Ammon's horn (tissue), 1 donor: ENCODE measurements around the gene BRD1.

Experiments
- DNase-seq: peaks from one replicate; pipeline ENCODE4 v3.0.0-alpha.2; 2016; ENCODE audit warnings: low spot score

The BRD1 gene

DNA sequence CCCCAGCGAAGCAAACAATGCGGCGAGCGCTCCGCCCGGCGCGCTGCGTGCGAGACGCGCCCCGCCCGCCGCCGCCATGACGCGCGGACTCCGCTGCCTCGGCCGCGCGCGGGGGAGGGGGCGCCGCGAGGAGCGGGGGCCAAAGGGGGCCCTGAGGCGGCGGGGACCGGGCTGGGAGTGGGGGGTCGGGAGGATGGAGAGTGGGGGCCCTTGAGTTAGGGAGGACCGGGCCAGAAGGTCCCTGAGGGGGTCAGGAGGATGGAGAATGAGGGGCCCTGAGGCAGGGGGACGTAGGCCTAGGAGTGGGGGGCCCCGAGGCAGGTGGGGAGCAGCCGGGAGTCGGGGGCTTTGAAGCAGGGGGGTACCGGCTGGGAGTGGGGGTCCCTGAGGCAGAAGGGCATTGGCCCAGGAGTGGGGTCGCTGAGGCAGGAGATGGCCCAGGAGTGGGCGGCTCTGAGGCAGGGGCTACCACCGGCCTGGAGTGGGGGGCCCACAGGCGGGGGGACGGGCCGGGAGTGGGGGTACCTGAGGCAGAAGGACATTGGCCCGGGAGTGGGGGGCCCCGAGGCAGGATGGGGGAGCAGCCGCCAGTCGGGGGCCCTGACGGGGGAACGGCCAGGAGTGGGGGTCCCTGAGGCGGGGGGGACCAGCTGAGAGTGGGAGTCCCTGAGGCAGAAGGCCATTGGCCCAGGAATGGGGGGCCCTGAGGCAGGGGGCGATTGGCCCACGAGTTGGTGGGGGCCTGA, at the start of gene BRD1:
Gene BRD1 (minus strand): TSS at position 21 of the 746 bp plus-strand sequence. CDS start 3,556 bp downstream, outside the sequence.
- DNase-seq, result peak; percentile 73

DNA sequence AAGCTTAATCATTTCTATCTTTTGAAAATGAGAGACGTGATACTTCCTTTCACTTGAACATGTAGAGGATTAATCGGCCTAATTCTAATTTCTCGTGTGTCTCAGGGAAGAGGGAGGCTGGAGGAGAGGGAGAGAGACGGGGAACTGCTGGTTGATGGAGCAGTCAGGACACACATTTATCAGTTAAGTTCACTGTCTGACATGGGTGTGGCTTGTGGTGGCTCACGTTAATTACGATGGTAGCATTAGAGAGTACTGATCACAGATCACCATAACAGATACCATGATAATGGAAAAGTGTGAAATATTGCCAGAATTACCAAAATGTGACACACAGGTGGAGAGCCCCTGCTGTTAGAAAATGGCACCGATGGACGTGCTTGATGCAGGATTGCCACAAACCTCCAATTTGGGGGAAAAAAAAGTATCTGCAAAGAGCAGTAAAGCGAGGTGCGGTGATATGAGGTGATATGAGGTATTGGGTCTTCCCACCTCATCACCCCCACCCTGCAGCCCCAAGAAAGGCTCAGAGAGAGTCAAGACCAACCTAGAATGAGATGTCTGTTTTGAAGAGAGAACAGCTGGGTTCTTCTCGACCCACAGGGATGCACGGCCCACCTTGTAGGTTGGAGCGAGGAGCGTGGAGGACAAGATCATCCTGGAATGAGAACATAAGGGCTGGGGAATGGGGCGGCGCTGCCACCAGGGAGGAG, 45.7 kb upstream of the BRD1 start:
- no peak for DNase-seq

DNA sequence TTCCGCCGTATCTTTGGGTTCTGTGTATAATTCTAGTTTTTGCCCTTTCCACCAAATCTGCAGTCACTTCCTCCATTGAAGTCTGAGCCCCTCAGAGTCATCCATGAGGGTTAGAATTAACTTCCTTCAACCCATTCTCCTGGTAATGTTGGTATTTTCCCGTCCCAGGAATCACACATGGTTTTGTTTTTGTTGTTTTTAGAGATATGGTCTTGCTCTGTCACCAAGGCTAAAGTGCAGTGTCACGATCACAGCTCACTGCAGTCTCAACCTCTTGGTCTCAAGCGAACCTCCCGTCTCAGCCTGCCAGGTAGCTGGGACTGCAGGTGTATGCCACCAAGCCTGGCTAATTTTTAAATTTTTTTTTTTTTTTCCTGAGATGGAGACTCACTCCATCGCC, 44.7 kb upstream of the BRD1 start:
- no peak for DNase-seq

DNA sequence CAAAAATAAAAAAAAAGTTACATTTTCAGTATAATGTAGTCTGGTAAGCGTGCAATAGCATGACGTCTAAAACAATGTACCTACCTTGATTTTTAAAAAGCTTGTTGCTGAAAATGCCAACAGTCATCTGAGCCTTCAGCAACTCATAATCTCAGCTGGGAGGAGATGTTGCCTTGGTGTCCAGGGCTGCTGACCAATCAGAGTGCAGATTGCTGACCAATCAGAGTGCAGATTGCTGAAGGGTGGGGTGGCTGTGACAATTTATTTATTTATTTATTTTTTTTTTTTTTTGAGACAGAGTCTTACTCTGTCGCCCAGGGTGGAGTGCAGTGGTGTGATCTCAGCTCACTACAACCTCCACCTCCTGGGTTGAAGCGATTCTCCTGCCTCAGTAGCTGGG, 43.8 kb upstream of the BRD1 start:
- no peak for DNase-seq

DNA sequence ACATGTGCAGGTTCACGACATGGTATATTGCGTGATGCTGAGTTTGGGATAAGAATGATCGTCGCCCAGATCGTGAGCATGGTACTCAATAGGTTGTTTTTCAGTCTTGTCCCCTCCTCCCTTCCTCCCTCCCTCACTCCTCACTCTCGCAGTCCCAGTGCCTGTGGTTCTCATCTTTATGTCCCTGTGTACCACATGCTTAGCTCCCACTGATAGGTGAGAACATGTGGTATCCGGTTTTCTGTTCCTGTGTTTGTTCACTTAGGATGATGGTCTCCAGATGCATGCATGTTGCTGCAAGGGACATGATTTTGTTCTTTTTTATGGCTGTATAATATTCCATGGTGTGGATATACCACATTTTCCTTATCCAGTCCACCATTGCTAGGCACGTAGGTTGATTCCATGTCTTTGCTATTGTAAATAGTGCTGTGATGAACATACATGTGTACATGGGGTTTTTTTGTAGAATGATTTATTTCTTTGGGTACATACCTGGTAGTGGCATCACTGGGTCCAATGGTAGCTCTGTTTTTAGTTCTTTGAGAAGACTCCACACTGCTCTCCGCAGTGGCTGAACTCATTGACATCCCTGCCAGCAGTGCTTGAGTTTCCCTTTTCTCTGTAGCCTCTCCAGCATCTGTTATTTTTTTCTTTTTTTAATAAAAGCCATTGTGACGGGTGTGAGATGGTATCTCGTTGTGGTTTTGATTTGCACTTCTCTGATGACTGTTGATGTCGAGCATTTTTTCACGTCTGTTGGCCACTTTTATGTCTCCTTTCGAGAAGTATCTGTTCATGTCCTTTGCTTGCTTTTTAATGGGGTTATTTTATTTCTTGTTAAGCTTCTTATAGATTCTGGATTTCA, 42.4 kb upstream of the BRD1 start:
- DNase-seq, result no peak

DNA sequence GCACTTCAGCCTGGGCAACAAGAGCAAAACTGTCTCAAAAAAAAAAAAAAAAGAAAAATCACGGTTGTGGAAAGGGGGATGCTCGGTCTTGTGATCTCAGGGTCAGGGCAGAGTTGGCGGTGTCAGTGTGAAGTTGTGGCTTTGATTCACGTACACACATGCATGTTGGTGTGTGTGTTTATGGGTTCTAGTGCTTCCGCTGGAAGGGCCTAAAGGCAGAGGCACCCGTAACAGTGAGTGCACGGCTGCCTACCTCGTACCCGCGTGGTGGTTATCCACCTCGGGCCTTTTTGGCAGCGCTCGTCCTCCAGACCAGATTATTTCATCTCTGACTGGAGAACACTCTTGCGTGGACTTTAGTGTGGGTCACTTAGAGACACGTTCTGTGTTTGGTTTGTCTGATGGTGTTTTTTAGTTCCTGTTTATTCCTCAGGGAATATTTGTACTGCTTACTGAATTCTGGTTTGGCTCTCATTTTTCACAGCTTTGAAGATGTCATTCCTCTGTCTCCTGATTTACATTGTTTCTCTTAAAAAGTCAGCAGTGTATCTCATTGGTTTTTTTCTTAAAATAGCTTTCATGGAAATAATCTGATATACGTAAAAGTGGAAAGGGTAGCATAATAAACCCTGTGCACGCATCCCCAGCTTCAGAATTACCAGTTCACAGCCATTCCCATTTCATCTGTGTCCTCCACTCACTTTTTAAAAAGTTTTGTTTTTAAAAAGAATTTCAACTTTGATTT, 41.6 kb upstream of the BRD1 start:
- no peak for DNase-seq

DNA sequence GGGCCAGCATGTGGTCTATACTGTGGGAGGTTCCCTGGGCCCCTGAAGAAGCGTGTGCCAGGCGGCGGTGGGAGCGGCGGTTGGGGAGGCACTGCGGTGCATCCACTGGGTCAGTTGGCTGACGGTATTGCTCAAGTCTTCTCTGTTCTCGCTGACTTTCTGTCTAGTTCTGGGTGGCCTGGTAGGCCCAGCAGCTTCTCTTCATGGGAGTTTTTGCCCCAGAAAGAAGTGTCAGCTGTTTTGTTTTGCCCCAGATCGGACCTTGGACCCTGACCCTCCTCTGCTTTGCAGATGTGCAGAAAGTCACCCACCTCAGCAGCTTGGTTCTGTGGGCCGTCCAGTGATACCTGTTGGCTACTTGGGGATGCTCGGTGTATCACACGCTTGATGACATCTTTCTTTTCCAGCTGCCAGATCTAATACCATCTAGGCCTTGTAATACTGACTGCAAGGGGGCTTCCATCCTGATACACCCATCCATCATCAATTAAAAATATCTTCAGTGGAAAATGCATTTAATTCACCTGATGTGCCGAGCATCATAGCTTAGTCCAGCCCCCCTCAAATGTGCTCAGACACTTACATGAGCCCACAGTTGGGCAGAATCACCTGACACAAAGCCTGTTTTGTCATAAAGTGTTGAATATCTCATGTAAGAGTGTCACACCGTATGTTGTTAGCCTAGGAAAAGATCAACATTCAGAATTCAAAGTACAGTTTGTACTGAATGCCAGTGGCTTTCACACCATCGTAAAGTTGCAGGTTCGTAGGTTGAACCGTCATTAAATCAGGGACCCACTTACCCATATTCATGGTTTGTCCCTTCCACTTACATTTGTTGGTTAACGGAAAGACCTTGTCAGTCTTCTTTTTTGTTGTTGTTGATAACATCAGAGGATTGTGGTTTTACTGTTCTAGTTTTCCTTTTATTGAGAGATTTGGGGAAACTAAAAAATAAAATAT, 39.9 kb upstream of the BRD1 start:
- no peak for DNase-seq

DNA sequence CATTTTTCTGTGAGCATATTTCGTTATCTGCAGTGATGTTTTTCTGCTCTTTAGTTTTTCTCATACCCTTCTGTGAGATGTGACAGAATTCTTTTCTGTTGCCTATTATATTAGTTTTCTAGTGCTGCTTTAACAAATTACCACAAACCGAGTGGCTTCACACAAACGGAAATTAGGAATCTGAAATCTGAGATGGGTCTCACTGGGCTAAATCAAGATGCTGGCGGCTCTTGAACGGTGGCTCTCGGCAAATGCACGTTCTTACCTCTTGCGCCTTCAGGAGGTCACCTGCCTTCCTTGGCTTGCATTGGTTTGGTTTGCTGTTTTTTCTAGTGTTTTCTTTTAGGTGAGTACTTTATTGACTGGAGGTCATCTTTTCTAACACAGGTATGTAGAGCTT, 39.0 kb upstream of the BRD1 start:
- no peak for DNase-seq

DNA sequence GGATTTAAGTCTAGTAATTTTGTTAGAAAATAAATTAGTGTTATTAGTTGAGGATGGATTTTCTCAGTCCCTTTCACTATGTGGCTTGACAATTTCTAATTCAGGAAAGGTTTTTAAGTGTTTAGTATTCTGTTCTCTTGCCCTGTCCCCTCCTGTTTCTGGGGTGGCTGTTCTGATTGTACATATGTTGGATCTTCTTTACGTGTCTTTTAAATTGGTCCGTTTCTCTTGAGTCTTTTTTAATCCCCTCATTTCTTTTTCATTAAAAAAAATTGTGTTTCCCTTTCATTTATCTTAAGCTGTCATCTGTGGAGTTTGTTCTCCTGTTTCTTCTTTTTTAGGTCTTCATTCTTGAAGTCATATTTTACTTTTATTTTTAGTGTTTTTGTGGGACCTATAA, 38.5 kb upstream of the BRD1 start:
- DNase-seq, result no peak

DNA sequence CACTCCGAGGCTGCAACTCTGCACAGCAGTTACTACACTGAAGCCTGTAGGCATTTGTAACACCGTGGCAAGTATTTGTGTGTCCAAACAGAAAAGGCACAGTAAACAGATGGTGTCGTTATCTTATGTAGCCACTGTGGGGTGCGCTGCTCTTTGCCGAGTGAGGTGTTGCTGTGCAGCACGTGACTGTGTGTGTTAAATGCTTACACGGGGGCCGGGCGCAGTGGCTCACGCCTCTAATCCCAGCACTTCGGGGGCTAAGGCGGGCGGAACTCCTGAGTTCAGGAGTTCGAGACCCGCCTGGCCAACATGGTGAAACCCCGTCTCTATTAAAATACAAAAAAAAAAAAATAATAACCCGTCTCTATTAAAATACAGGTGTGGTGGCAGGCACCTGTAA, 37.5 kb upstream of the BRD1 start:
- no peak for DNase-seq

DNA sequence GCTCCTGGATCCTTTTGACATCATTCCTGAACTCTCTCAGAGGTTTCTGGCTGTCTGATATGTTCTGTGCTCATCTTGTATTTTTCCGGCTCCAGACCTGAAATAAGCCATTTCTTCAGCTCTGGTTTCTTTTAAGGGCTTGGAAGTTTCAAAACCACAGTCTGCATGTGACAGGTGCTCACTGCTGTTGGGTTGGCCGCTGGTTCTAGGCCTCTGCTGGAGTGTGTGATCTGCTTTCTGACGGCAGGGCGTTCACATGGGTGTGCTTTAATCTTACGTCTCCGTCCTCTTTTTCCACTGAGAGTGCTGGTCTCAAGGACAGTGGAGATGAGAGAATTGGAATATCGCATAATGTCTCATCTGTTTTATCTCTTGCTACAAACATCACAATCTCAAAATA, 36.3 kb upstream of the BRD1 start:
- no peak for DNase-seq

DNA sequence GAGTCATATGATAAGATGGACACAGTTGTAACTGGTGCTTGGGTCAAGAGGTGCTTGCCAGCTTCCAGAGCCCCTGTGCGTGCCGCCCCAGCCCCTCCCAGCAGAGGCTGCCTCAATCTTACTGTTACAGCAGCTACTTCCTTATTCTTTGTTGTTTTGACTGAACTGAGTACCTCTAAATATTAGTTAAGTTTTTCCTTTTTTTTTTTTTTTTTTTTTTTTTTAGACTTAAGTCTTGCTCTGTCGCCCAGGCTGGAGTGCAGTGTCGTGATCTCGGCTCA, 34.8 kb upstream of the BRD1 start:
- DNase-seq, result no peak

DNA sequence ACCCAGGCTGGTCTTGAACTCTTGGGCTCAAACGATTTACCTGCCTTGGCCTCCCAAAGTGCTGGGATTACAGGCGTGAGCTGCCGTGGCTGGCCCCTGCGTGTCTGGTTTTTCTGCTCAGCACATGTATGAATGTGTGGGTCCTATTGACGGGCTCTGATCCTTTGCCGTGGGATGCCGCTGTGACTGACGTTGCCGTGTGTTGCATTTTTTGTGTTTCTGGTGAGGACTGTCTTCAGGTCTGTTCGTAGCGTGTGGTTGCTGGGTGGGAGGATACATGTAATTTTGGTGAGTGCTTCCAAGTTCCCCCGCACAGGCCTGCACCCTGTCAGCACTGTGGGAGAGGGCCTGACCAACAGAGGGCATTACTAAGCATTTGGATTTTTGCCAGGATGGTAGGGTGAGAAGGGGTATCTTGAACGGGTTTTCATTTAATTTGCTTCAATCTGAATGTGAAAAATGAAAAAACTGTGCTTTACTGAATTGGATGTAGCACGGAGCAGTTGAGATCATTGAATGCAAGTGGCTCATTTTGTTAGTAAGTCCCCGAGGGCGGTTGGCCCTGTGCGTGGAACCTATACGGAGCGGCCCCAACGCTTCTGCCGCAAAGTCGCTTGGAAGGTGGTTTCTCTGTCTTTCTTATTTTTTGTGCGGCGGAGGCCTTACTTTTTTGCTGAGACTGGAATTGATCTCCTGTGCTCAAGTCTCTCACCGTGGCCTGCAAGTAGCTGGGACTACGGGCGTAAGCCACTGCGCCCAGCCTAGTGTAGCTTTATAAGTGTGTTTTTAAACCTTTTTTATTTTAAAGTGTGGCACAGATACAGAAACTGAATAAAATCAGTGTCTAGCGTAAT, 34.2 kb upstream of the BRD1 start:
- DNase-seq, result no peak

DNA sequence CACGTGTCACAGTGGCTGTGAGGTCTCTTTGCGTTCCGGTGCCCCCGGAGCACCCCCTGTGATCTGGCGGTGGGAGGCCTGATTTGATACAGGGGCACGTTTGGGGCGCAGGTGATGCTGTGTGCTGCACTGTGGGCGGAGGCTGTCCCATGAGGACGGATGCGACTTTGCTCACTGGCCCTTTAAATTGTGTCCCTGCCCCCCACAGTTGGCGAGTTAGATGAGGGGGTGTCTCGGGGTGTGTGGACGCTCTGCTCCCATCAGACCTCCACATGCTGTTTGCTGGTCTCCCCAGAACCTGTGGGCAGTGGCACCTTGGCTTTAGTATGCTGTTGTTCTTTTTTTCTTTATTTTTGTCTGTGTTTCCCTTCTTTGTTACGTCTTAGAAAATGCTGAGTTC, 31.2 kb upstream of the BRD1 start:
- DNase-seq, result no peak

DNA sequence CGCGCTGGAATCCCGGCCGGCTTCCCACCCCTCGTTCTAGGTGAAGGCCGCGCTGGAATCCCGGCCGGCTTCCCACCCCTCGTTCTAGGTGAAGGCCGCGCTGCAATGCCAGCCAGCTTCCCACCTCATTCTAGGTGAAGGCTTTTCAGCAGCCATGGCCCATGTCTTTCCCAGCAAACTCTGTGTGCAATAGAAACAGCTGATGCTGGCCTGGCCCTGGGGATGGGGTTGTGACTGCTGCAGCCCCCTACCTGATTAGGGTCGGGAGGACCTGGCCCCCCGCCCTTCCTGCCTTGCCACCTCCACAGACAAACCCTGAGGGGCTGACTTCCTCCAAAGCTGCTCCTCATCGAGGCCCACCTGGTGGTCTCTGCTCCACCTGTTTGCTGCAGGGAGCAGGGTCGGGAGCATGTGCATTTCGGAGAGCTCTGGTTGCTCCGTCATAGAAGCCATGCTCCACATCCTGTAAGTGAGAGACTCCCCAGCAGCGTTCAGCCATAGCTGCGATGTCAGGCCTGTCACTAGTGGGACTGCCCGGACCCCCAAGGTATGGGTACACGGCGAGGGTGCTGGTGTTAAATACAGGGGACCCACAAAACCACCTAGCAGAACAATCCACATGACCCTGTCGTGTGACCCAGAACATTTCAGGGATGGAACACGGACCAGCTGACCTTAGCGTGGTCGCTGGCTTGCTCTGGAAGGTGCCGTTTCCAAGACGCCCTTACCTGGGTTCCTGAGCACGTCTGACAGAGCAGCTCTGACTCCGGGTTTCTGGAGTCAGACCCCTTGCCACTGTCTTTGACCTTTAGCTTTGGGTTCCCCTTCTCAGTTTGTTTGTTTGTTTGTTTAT, 29.3 kb upstream of the BRD1 start:
- DNase-seq, result no peak

DNA sequence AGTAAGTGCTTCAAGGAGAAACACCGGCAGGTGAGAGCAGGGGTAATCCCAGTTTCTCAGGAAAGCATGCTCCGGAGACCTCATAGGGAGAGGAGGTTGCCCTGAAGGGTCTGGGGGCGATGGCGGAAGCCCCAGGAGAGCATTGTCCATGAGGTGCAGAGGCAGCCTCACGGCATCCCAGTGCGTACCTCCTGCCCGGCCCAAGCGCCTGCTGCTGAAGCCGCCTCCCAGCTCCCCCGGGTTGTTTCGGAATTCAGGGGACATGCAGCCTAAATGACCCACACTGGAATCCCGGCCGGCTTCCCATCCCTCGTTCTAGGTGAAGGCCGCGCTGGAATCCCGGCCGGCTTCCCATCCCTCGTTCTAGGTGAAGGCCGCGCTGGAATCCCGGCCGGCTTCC, 28.7 kb upstream of the BRD1 start:
- DNase-seq, result no peak

DNA sequence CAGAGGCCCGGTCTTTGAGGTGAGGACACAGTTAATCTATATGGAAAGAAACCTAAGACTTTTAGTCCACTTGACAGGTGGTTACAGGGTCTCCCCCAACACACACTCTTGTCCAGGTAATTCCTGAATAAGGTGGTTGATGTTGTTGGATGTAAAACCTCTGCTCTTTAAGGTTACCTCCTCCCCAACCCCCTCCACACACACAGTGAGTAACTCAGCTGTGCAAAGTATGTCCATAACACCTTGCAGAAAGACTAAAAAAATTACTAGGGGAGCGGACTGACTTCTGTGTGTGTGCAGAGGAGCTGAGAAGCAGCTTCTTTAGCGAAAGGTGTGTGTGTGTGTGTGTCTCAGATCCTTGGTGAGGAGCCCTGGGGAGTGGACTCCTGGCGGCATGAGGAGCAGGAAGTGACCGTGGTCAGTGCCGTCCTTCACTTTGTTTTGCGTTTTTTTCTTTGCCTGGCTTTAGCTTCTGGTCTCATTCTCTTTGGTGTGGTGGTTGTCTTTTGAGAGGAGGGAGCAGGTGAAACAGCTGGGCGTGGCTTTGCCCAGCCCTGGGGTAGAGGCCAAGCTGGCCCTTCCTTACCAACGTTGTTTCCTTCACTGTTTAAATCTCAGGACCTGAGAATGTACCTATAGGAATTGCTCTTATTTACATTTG, 27.7 kb upstream of the BRD1 start:
- DNase-seq, result no peak

DNA sequence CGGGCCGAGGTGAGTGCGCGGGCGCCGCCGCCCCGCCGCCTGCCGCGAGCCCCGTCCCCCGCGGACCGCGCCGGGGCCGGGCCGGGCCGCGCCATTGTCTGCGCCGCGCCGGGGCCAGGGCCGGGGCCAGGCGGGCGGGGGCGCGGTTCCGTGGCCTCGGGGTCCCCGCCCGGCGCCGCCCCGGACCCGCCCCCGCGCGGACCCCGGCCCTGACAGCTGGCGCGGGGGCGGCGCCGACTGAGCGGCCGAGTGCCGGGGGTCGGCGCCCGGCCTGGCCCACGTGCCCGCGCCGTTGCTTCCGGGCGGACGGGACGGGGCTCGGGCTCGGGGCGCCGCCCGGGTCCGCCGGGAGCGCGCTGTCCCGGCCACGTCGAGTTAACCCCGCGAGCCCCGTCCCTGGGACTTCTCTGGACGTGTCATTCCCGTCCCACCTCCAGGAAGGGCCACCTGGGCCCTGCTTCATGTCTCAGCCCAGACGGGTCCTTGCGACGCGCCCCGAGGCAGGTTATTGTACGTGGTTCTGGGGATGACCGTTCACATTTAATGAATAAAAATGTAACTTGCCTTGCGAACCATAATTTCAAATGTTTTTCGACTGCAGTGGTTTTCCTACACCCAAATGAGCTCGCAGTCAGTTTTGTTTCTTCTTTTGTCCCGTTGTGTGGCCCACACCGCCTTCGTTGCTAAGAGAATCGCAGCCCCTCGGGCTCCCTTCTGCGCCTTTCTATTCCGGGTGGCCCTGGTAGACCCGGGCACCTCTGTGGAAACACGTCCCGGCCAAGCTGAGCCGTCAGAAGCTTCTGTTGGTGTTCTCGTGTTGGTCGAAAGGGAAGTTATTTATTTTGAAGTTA, 26.5 kb upstream of the BRD1 start:
- DNase-seq, result no peak
